A549 (cell line): ENCODE measurements around the gene MAPKAP1.

Experiments
- CTCF ChIP-seq: fragments of >200 bp; sonication (Bioruptor Twin); formaldehyde crosslinking; IDR thresholded peaks from 3 replicates; pipeline ENCODE4 v1.5.1; 2016
- ELK1 ChIP-seq: fragments of 150-350 bp; IDR thresholded peaks from 2 replicates; pipeline ENCODE4 v1.6.1; 2014; ENCODE audit warnings: low read depth, mild to moderate bottlenecking, low read length
- MAFK ChIP-seq: fragments of 450-650 bp; IDR thresholded peaks from 2 replicates; pipeline ENCODE4 v1.6.1; 2014; ENCODE audit not compliant: partially characterized antibody
- MYC ChIP-seq: IDR thresholded peaks from 2 replicates; pipeline ENCODE4 v1.6.1; 2012; ENCODE audit warnings: mild to moderate bottlenecking, inconsistent platforms, low read length, improper control_type of control experiment, borderline replicate concordance

- TF ChIP-seq MYC (no peak), CTCF (no peak), ELK1 (no peak), MAFK (no peak)
Observed at GRCh38 chr9:125407432-125407973, 299.5 kb downstream of the MAPKAP1 start.
